ENCODE data around the gene ELAC1.

DNA sequence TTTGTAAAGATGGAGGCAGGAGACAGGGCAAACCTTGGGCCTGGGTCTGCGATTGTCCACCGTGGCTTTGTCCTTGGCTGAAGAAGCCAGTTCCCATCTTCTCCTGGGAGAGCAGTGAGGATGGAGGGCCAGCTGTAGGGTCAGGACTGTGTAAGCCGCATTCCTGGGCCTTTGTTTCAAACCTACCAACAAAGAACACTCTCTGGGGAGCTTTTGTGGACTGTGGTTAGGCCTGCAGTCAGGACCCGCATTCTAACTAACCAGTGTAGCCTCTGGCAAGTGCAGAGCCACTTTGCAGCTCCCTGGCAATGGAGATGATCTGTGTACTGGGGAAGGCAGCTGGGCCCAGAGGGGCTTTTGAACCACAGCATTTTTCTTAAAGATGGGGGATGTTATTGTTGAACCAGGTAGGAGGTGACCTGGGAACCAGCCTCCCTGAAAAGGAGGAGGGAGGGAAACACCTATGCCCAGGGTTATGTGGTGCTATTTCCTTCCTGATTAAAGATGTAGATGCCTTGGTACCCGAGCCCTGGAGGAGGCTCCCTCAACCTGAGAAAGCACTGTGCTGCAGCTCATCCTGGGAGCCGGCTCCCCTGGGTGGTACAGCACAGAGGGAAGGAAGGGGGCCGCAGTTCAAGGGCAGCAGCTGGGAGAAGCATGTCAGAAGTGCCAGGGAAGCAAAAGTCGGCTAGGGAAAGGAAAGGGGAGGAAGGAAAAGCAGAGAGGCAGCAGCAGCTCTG, 49.5 kb downstream of the ELAC1 start:
- TF ChIP-seq, protein P1, sequence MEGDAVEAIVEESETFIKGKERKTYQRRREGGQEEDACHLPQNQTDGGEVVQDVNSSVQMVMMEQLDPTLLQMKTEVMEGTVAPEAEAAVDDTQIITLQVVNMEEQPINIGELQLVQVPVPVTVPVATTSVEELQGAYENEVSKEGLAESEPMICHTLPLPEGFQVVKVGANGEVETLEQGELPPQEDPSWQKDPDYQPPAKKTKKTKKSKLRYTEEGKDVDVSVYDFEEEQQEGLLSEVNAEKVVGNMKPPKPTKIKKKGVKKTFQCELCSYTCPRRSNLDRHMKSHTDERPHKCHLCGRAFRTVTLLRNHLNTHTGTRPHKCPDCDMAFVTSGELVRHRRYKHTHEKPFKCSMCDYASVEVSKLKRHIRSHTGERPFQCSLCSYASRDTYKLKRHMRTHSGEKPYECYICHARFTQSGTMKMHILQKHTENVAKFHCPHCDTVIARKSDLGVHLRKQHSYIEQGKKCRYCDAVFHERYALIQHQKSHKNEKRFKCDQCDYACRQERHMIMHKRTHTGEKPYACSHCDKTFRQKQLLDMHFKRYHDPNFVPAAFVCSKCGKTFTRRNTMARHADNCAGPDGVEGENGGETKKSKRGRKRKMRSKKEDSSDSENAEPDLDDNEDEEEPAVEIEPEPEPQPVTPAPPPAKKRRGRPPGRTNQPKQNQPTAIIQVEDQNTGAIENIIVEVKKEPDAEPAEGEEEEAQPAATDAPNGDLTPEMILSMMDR (IDR thresholded peaks at IDR 0.05), result no peak
- TF ChIP-seq POLR2A (IDR thresholded peaks at IDR 0.05), result no peak

Measured in testis (tissue), 2 donors.